ENCODE data around the gene SCAF1. TPM values are rescaled to one million over a fixed set of nuclear protein-coding genes. Genes with fewer than 3 reads are reported as not detected.

Gene SCAF1
- total and polyA plus RNA-seq, 9 of the 15 experiments (the other 6 are each of a cell fraction or from before 2014, with no cell fraction given) = 0.20 to 79.0 (median 4.9) TPM

DNA sequence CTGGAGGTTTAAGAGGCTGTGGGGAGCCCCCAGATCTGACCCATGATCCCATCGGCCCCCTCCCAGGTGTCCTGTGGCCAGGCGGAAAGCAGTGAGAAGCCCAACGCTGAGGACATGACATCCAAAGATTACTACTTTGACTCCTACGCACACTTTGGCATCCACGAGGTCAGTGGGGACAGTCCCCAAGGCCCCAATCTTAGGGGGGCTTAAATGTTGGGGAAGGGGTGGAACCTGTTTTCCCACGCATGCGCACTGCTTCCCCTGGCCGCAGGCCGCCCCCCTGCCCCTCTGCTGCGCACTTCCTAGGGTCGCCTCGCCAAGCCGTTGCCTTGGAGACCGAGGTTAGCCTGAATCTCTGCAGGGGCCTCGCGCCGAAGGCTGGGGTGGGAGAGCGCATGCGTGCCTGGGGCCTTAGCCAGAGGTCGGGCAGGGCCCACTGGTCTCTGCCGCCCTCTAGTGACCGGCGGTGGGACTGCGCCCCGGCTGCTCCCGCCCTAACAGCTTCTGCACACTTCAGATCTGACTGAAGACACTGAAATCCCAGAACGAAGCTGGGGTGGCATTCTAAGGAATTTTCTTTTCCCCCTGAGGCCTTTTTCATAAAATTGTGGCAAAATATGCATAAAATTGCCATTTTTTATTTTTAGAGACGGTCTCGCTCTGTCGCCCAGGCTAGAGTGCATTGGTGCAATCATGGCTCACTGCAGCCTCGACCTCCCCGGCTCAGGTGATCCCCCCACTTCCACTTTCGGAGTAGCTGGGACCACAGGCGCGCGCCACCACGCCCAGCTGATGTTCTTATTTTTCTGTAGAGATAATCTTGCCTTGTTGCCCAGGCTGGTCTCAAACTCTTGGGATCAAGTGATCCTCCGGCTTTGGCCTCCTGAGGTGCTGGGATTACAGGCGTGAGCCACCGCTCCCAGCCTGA lies 38.7 kb downstream of the SCAF1 start (continued):
- TF ChIP-seq, protein P1, sequence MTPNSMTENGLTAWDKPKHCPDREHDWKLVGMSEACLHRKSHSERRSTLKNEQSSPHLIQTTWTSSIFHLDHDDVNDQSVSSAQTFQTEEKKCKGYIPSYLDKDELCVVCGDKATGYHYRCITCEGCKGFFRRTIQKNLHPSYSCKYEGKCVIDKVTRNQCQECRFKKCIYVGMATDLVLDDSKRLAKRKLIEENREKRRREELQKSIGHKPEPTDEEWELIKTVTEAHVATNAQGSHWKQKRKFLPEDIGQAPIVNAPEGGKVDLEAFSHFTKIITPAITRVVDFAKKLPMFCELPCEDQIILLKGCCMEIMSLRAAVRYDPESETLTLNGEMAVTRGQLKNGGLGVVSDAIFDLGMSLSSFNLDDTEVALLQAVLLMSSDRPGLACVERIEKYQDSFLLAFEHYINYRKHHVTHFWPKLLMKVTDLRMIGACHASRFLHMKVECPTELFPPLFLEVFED (CRISPR knock-in tag; conservative IDR thresholded peaks at IDR 0.05) = no peak
- TF ChIP-seq SP1 (CRISPR knock-in tag; IDR thresholded peaks at IDR 0.05) = peak; percentile 79
- peak; percentile 31; the same call in 1 of the 2 replicates for TF ChIP-seq ZNF143 (CRISPR knock-in tag; IDR thresholded peaks at IDR 0.05)
- TF ChIP-seq ZNF282 (CRISPR knock-in tag; IDR thresholded peaks at IDR 0.05) = no peak
- TF ChIP-seq, protein P2, sequence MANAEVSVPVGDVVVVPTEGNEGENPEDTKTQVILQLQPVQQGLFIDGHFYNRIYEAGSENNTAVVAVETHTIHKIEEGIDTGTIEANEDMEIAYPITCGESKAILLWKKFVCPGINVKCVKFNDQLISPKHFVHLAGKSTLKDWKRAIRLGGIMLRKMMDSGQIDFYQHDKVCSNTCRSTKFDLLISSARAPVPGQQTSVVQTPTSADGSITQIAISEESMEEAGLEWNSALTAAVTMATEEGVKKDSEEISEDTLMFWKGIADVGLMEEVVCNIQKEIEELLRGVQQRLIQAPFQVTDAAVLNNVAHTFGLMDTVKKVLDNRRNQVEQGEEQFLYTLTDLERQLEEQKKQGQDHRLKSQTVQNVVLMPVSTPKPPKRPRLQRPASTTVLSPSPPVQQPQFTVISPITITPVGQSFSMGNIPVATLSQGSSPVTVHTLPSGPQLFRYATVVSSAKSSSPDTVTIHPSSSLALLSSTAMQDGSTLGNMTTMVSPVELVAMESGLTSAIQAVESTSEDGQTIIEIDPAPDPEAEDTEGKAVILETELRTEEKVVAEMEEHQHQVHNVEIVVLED (CRISPR knock-in tag; IDR thresholded peaks at IDR 0.05) = no peak
- TF ChIP-seq, protein P3, sequence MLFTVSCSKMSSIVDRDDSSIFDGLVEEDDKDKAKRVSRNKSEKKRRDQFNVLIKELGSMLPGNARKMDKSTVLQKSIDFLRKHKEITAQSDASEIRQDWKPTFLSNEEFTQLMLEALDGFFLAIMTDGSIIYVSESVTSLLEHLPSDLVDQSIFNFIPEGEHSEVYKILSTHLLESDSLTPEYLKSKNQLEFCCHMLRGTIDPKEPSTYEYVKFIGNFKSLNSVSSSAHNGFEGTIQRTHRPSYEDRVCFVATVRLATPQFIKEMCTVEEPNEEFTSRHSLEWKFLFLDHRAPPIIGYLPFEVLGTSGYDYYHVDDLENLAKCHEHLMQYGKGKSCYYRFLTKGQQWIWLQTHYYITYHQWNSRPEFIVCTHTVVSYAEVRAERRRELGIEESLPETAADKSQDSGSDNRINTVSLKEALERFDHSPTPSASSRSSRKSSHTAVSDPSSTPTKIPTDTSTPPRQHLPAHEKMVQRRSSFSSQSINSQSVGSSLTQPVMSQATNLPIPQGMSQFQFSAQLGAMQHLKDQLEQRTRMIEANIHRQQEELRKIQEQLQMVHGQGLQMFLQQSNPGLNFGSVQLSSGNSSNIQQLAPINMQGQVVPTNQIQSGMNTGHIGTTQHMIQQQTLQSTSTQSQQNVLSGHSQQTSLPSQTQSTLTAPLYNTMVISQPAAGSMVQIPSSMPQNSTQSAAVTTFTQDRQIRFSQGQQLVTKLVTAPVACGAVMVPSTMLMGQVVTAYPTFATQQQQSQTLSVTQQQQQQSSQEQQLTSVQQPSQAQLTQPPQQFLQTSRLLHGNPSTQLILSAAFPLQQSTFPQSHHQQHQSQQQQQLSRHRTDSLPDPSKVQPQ (CRISPR knock-in tag; IDR thresholded peaks at IDR 0.05; ENCODE audit: borderline replicate concordance) = no peak
- no peak for TF ChIP-seq XRCC3 (IDR thresholded peaks at IDR 0.05)
- no peak for TF ChIP-seq ZNF584 (CRISPR knock-in tag; IDR thresholded peaks at IDR 0.05; ENCODE audit: low read depth)
- TF ChIP-seq, protein P4, sequence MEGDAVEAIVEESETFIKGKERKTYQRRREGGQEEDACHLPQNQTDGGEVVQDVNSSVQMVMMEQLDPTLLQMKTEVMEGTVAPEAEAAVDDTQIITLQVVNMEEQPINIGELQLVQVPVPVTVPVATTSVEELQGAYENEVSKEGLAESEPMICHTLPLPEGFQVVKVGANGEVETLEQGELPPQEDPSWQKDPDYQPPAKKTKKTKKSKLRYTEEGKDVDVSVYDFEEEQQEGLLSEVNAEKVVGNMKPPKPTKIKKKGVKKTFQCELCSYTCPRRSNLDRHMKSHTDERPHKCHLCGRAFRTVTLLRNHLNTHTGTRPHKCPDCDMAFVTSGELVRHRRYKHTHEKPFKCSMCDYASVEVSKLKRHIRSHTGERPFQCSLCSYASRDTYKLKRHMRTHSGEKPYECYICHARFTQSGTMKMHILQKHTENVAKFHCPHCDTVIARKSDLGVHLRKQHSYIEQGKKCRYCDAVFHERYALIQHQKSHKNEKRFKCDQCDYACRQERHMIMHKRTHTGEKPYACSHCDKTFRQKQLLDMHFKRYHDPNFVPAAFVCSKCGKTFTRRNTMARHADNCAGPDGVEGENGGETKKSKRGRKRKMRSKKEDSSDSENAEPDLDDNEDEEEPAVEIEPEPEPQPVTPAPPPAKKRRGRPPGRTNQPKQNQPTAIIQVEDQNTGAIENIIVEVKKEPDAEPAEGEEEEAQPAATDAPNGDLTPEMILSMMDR (IDR thresholded peaks at IDR 0.05 in 2 of 3, conservative IDR thresholded peaks at IDR 0.05 in 1 of 3; ENCODE audit: insufficient read depth in 2 of 3, low read depth in 1 of 3, low read length in 3 of 3) = peak; percentile 95 to 96 (median 96)
- TF ChIP-seq ZNF764 (CRISPR knock-in tag; IDR thresholded peaks at IDR 0.05; ENCODE audit: low read depth) = 0 out of 2 replicates have a peak, but pooled peaks have one; percentile 69
- TF ChIP-seq, protein P5, sequence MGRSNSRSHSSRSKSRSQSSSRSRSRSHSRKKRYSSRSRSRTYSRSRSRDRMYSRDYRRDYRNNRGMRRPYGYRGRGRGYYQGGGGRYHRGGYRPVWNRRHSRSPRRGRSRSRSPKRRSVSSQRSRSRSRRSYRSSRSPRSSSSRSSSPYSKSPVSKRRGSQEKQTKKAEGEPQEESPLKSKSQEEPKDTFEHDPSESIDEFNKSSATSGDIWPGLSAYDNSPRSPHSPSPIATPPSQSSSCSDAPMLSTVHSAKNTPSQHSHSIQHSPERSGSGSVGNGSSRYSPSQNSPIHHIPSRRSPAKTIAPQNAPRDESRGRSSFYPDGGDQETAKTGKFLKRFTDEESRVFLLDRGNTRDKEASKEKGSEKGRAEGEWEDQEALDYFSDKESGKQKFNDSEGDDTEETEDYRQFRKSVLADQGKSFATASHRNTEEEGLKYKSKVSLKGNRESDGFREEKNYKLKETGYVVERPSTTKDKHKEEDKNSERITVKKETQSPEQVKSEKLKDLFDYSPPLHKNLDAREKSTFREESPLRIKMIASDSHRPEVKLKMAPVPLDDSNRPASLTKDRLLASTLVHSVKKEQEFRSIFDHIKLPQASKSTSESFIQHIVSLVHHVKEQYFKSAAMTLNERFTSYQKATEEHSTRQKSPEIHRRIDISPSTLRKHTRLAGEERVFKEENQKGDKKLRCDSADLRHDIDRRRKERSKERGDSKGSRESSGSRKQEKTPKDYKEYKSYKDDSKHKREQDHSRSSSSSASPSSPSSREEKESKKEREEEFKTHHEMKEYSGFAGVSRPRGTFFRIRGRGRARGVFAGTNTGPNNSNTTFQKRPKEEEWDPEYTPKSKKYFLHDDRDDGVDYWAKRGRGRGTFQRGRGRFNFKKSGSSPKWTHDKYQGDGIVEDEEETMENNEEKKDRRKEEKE (IDR thresholded peaks at IDR 0.05; ENCODE audit: borderline replicate concordance in 1 of 2, control insufficient read depth in 1 of 2, low read depth in 2 of 2, low read length in 1 of 2) = no peak

Measured in K562 (cell line).